GM21423 (cell line): ENCODE measurements around the gene PELI2.
A peak's percentile ranks its signal among the peaks of the same experiment; 100 is the strongest.

ENCODE experiments used
- ATAC-seq: cut with Tn5 transposase; IDR thresholded peaks from one replicate; pipeline ENCODE4 v1.9.1; 2021; ENCODE audit warnings: mild to moderate bottlenecking, moderate library complexity; ENCODE audit not compliant: unreplicated experiment

The PELI2 gene

DNA sequence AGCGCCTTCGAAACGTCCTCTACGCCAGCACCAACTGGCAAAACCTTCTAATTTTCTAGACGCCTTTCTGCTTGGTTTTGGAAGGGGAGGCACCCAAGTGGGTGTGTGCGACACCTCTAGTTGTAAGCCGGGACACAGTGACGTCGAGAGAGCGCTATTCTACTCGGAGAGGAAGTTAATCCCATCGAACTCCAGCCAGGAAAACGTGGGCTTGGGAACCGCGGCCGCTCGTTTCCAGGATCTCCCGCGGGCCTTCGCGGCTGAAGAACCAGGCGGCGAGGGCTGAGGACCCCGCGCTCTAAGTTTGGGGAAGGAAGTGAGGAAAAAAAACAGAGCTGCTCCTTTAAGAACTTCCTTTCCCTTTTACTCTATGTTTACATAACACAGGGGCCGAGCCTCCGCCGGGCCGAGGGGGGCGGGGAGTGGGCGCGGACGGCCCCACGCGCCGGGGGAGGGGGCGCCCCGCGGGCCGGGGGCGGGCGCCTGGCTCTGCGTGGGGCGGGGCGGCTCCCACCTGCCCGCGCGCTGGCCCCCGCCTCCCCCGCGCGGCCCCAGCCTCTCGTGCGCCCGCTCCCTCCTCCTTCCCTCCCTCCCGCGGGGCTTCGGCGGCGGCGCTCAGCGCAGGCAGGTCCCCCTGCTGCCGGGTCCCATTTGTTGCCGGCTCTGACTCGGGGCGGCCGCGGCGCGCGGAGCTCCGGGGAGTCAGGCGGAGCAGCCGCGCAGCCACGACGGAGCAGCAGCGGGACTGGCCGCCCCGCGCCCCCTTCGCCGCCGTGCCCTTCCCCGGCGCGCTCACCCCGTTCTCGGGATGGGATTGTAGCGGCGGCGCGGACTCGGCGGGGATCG is at the start of gene PELI2:
TSS of gene PELI2 (plus strand) at position 647 of the 846 bp plus-strand sequence. CDS start 250 bp downstream, outside the sequence.
- peak; percentile 73 for ATAC-seq

DNA sequence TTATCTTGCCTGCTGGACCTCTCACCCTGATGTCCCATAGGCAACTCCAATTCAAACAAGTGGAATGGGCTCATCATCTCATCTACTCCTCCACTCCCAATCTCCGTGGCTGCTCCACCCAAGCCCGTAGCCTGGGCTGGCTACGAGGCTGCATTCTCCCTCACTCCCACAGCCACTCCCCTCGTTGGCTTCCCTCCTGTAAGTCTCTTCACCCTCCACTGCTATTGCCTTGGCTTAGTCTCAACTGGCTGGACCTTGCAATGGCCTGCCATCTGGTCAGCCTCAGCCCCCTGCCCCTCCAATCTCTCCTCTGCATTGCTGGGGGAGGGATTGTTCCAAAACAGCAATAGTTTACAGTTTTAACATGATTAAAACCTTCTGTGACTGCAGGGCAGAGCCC is 44.4 kb upstream of the PELI2 start:
- ATAC-seq: no peak

DNA sequence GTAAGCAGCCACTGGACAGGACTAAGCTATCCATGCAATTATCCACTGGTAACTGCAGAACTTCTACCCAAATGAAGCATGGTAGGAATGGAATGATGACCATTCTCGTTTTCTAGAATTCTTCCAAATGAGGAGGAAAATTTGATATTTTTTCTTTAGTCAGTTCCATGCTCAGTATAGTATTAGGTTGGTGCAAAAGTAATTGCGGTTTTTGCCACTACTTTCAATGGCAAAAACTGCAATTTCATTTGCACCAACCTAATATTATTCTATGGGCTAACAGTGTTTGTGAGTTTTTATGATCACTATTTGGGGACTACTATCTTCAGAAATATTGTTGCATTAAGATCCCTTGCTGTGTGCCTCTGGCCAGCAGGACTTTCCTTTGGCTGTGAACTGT is 42.9 kb upstream of the PELI2 start:
- ATAC-seq: no peak

DNA sequence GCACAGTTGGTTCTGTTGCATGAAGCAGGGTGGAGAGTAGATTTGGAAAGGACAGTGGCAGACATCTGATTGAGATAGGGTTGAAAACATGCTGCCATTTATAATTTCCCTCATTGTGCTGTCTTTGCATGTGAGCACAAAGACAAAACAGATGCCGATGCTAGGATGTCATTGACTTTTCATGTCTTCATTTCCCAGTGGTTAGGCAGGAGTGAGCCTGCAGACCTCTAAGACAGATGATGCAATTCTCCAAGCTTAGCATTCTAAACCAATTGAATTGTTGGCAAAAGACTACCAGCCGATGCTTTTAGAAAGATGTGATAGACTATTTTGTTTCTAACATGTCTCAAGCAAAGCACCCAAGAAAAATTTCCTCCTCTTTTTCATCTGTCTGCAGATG is 37.1 kb upstream of the PELI2 start:
- ATAC-seq: no peak

DNA sequence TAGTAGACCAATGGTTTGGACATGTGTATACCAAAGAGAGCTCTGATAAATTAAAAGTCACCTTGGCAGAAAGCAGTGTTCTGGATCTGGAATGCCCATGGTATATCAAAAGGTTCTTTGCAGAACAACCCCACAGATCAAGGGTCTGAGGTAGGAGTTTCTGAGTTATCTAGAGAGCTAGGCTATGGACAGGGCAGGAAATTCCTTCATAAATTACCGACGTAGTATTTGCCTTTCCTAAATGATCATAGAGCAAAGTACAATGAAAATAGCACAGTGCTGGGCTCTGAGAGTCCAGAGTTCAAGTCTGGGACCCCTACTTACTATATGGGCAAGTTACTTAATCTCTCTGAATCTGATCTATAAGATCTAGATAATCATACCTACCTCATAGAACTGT is 35.3 kb upstream of the PELI2 start:
- ATAC-seq: no peak

DNA sequence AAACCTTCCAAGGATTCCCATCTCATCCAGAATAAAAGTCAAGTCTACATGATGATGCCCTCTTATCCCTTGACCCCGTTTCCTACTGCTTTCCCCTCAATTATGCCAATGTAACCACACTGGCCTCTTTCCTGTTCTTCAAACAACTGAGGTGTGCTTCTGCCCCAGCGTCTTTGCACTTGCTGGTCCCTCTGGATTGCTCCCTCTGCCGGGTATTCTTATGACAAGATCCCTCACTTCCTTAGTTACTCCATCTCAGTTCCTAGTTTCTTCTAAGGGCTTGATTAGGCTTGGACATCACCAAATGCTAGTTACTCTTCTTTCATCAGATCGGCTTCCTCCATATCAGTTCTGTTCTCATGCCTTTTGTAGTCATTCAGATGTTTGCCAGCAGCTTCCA is 32.7 kb upstream of the PELI2 start:
- ATAC-seq: no peak

GRCh38 chr14:56087671-56088471 is 30.3 kb upstream of the PELI2 start:
- ATAC-seq: no peak

DNA sequence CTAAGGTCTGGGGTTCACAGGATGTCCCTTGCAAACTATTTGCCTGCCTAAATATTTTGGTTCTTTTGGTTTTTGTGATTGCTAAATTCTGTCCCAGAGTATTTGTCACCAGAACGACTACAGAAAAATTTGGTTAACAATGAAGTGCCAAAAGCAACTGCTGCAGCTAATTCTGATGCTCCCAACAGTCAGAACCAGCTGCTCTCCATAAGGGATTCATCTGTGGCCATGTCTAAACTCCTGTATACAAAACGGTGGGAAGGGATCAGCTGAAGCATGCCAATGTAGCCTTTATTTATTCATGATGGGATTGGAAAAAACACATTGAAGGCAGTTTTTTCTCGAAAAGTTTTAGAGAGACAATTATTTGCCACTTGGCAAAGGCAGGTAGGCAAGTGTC is 29.3 kb upstream of the PELI2 start:
- ATAC-seq: no peak

- no peak for ATAC-seq
Observed at GRCh38 chr14:56092763-56093162, 25.4 kb upstream of the PELI2 start.

DNA sequence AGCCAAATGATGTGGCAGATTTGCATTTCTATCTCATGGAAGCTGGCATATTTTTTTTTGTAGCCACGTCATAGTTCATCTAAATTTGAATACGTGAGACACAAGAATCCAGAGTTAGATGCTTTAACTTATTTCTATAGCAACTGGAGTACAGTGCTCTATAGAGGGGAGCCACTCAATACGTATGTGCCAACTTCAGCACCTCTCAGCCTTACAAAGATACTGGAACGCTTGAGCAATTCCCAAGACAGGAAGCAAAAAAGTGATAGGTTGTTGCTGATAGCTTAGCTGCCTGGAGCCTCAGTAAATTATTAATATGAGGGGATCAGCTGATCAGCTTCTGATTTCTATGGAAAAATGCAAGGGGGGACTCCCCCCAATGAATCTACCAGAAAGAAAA is 24.1 kb upstream of the PELI2 start:
- no peak for ATAC-seq

DNA sequence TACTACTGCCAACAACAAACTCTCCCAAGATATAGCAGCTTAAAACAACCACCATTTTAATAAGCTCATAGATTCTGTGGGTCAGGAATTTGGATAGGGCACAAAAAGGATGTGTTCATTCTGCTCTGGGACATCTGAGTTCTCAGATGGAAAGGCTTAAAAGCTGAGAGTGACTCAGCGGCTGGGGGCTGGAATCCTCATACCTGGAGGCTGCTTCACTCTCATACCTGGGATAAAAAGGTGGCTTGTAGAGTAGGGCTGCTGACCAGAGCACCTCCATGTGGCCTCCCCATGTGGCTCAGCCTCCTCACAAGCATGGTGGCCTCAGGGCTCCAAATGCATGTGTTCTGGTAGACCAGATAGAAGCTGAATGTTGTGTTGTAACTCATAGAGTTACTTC is 20.2 kb upstream of the PELI2 start:
- ATAC-seq: no peak

DNA sequence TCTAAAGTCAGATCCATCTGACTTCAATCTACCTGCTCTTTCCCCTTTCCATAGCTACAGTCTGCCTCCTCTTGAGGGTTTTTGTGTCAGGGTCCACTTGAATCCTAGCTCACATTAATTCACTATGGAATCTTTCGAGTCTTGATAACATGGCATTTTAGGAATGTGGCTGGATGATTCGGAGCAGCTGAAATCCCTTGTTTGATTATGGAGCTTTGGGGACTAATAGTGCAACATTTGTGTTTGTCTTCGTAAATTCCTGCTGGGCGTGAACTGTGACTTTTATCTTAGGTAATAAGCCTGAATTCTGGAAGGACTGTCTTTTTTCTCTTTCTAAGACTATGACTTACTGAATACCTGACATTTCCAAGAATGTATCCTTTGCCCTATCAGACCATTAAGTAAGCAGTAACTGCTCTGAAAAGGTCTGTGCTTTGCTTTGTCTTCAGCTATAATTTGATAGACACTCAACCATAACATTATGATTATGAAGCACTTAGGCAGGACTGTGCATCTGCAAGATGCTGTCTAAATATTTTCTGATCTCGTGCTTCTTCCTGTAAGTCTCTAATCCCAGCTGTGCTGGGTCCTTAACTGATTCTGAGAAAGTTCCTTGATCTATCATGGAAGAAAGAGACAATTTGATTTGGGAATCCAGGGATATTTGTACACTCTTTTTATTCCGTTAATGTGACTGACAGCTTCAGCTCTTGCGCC is 19.0 kb upstream of the PELI2 start:
- no peak for ATAC-seq

DNA sequence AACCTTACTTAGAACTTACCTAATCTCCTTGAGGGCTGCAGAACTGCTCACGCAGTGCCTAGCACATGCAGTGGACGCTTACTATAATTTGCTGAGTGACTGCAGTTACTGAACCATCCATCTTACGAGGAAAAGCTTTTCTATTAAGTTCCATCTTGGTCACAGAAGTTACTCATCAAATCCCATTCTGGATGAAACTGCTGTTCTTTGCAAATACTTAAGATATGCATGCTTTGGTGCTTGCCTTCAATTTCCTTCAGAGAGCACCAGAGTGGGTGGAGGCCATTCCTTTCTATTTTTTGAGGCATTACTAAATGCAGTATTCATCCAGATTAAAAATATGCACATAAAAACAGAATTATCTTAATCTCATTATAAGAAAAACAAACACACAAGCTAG is 17.7 kb upstream of the PELI2 start:
- no peak for ATAC-seq

DNA sequence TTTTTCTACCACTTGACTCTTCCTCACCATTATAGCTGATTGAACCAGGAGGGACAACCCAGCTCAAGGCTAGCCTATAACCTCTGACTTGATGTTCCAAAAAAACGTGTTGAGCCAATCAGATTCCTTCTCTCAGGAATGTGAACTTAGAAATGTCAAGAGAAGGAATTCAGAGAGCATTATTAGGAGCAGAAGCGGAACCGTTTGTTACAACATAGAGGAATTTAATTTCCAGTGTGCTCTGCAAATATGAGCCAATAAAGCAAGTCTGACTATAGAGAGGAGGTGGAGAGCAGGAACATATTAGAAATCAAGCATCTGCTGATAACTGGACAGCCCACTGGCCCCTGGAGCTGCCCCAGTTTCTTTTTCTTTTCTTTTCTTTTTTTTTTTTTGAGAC is 15.3 kb upstream of the PELI2 start:
- no peak for ATAC-seq

- ATAC-seq: no peak
Observed at GRCh38 chr14:56107615-56108014, 10.6 kb upstream of the PELI2 start.

GRCh38 chr14:56108057-56108456 is 10.2 kb upstream of the PELI2 start:
- ATAC-seq: no peak

DNA sequence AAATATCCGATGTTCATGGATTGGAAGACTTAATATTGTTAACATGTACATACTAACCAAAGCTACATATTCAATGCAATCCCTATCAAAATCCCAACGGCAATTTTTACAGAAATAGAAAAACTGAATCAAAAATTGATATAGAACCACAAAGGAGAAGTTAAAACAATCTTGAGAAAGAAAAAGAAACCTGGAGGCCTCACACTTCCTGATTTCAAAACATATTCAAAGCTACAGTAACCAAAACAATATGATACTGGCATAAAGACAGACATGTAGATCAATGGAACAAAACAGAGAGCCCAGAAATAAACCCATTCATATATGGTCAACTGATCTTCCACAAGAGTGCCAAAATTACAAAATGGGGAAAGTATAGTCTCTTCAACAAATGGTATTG is 5.4 kb upstream of the PELI2 start:
- ATAC-seq: no peak

GRCh38 chr14:56115334-56115870 is 2.8 kb upstream of the PELI2 start:
- ATAC-seq: no peak

- no peak for ATAC-seq
Observed at GRCh38 chr14:56115976-56116893, 2.0 kb upstream of the PELI2 start.

DNA sequence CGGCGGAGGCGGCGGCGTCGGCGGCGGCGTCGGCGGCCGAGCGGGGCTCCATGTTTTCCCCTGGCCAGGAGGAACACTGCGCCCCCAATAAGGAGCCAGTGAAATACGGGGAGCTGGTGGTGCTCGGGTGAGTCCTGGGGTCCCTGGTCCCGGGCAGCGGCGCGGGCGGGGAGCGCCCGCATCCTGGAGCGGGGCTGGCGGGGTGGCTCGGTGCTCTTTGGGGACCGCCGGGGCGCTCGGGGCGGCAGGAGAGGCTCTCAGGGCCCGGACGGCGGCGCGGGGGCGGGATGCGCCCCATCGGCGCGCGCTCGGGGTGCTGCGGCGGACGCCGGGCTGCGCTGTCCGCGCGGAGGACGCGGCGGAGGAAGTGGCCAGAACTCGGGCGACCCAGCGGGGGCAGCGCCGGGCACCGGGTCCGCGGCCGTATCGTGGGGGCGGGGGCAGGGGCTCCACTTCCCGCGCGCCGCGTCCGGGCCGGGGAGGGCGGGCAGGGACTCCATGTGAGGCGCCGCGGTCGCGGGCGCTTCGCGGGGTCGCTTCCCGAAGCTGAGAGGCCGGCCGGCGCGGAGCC is 485 bp downstream of the PELI2 start:
- ATAC-seq: no peak
